Activated T-helper 1 cell treated with Interleukin-2 at 50 U/mL for 16 hours (primary cell): ENCODE measurements around the gene GP1BA.

ENCODE experiments used
- DNase-seq: peaks from one replicate; pipeline ENCODE4 v3.0.0-alpha.2; 2020; ENCODE audit warnings: low read depth

GP1BA gene

DNA sequence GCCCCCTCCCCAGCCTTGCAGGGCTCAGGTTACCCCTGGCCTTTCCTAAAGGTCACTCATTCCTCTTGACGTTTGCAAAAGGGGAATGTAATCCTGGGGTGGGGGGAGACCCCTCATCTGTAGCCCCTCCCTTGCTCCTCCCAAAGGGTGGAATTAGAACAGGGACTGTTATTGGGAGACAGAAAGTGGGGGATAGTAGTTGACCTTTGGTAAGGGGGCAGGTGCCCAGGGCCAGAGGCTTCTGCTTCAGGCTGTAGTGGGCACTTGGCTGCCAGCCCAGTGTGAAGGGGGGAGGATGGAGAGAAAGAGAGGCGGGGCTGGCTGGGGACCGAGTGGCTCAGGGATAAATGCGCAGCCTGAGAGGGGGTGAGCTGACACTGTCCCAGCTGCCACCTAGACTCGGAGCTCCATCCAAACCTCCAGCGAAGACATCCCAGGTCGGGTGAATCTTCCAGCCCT is 18.7 kb downstream of the GP1BA start, which contains the start of gene ENO3:
TSS of gene ENO3 (plus strand) at position 374 of the 459 bp plus-strand sequence. CDS start 711 bp downstream, outside the sequence.
- DNase-seq: no peak

DNA sequence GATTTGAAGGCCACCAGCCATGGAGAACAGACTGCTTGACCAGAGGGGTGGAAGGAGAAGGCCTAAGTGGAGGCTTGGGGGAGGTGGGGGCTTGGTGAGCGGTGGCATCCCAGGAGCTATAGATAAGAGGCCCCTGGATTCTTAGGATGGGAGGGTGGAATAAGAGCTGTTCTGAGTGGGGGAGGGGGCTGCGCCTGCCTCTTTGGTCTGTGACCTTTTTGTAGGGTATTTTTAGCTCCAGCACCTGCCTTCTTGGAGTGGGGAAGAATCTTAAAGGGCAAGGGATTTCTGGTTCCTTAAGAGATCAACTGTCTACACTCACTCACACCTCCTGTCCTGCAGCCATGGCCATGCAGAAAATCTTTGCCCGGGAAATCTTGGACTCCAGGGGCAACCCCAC is 19.4 kb downstream of the GP1BA start:
- DNase-seq: no peak

GRCh38 chr17:4953451-4953961 is 21.4 kb downstream of the GP1BA start:
- DNase-seq: no peak

DNA sequence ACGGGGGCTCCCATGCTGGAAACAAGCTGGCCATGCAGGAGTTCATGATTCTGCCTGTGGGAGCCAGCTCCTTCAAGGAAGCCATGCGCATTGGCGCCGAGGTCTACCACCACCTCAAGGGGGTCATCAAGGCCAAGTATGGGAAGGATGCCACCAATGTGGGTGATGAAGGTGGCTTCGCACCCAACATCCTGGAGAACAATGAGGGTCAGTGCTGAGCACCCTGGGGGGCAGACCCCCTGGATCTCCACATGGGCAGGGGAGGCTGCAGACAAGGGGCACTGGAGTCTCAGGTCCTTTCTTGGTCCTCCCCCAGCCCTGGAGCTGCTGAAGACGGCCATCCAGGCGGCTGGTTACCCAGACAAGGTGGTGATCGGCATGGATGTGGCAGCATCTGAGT is 23.0 kb downstream of the GP1BA start:
- DNase-seq: no peak

GRCh38 chr17:4956493-4957061 is 24.5 kb downstream of the GP1BA start:
- no peak for DNase-seq

DNA sequence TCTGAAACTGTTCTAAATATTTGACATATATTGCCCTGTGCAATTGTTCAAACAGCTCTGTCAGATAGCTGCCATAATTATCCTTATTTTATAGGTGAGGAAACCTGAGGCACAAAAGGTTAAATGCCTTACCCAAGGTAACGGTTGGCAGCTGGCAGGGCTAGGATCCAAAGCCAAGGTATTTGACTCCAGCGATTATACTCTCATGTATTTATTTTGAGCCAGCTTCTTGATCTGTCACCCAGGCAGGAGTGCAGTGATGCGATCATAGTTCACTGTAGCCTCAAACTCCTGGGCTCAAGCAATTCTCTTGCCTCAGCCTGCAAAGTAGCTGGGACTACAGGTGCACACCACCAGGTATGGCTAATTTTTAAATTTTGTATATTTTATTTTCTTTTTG is 26.0 kb downstream of the GP1BA start:
- DNase-seq: no peak

- no peak for DNase-seq
Observed at GRCh38 chr17:4959261-4959965, 27.3 kb downstream of the GP1BA start.

DNA sequence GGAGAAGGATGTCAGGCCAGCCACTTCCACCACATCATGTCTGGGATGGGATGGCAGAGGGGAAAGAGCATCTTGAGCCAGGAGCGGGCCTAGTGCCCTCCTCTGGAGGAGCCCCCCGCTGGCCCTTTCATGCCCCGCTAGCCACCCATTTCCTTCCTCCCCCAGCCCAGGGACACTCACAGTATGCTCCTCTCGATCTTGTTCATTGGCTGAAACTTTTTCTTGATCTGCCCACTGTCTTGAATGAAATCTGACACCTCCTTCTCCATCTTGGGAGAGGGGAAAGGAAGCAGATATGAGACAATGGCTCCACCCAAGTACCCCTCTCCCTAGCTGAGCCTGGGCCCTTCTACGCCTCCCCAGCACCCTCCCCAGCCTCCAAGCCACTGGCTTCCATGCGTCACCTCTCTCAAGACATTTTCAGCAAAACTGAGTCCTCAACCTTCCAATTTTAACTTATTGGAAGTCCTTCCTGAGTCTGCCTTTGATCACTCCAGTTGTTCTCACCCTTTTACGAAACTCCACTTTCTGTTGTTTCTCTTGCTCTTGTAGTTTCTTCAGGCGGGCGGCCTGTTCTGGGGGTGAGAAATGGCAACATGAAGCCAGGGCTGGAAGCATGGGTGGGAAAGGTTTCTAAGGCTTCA is 28.3 kb downstream of the GP1BA start:
- no peak for DNase-seq

GRCh38 chr17:4965311-4965986 is 33.4 kb downstream of the GP1BA start:
- no peak for DNase-seq

DNA sequence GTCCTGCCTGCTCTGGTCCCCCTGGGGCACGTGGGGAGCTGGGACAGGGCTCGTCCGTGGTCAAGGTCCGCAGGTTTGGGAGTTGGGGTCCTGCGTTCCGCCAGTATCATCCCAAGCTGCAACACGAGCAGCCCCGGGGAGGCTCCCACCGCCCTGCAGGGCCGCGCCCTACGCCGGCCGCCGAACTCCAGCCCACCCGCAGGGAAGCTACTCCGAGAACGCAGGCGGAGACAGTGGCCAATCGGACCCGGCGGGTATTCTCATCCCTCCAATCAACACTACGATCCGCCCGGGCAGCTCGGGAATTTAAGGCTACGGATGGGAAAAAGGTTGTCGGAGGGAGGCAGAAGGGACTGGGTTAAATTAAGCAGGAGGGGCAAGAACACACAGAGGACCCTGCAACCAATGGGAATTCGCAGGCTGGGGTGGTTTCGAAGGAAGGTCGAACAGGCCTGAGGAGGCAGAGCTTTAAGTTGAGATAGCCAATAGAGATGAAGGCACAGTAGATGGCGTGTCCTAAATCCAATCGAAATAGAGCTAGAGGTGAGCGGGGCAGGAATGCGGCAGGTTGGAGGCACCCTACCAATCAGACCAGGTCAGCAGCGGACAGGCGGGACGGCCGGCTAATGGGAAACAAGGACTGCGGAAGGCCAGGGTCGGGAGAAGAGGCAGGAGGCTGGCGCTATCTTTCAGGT is 34.9 kb downstream of the GP1BA start:
- DNase-seq: peak; percentile 91

- DNase-seq: peak; percentile 90
Observed at GRCh38 chr17:4967539-4968485, 35.7 kb downstream of the GP1BA start, which contains the start of gene SPAG7. Gene SPAG7, minus strand, starts transcription at chr17:4967817. Its CDS starts 13 bp downstream, at chr17:4967804.

DNA sequence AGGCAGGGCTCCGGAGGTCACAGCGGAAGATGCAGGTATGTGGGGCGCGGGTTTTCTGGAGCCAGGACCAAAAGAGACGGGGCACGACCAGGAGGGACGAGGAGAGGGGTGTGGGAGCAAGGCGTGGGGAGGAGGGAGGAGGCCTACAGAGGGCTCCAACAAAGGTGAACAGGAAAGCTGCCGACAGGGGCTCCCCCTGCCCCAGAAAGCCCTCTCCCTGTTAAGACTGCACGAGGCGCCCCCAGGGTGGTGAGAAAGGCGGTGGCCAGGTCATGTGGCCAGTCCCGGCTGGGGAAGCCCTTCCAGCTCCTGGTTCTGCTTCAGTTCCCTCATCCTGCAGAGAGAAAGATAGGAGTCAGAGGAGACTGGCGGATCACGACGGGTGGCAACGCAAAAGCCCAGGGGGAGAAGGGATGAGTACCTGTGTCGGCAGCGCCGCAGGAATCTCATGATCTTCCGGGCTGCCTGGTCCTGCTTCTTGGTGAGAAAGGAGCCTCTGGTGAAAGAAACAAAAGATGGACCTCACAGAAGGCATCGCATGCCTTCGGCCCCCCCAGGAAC is 36.5 kb downstream of the GP1BA start:
- no peak for DNase-seq

DNA sequence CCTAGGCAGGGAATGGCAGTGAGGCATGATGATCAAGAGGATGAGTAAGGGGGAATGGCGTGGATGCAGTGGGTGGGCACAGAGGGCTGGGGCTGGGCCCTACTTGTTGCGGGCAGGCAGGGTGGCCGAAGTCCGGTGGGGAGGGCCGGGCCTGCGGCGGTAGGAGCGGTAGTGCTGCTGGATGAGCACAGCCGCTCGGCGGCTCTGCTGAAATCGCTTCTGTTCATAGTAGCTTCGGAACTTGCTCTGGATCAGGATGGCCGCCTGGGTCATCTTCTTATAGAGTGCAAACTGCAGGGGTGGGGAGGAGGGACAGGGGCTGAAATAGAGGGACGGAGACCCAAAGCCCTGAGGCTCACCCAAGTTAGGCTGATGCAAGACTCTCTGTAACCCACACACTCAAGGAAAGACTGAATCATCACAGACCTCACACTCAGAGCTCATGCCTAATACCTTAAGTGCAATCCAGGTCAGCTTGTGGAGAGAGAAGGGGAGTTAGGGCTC is 37.0 kb downstream of the GP1BA start:
- no peak for DNase-seq

DNA sequence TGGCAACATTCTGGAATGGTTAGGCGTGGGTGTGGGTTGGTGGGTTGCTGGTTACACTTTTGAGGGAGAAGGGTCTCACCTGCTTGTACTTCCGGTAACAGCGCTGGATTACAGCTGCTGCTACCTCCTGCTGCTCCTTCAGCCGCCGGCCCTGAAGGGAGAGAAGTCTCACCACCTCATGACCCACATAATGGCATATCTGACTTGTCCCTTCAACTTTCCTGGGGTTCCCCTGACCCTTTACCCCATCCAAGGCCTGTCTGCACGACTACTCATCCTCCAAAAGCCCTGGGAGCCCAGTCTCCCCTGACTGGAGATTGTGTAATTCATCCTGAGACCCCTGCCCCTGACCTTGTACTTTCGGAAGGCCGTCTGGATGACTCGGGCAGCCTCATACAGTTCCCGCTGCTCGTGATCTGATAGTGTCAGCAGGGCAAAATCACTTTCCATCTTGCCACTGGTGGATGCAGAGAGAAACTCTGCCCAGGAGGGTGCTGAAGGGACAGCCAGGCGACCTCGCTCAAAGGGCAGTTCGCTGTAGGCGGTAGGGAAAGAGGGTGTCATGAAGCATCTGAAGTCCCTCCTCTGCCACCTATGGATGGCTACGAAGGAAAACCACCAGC is 37.6 kb downstream of the GP1BA start:
- no peak for DNase-seq

GRCh38 chr17:4970273-4970672 is 38.2 kb downstream of the GP1BA start:
- DNase-seq: no peak

DNA sequence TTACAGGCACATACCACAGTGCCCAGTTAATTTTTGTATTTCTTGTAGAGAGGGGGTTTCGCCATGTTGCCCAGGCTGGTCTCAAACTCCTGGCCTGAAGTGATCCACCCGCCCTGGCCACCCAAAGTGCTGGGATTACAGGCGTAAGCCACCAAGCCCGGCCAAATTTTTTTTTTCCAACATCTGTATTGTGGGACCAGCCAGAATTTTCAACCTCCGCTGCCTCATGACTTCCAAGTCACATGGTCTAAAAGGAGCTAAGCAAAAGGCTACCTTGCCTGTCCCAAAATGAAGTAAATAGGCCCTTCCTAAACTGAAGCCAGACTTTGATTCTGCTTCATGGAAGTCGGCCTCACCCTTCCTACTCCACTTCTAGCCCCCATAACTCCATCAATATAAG is 39.7 kb downstream of the GP1BA start:
- DNase-seq: no peak

GRCh38 chr17:4972322-4972721 is 40.2 kb downstream of the GP1BA start:
- DNase-seq: no peak

DNA sequence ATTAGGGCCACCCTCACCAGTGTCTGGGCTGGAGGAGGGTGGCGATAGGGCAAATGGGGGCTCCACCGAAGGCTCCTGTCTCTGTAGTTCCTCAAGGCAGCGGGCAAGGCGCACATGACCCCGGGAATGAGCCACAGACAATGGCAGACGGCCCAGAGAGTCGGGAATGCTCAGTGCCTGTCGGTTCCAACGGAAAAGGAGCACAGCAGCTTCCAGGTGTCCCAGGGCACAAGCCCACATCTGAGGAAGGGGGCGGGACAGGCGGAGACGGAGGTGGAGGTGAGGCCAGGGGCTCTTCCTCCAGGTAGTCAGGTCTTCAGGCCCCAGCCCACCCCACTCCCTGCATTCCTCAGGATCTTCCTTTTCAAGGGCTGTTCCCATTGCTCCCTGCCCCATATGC is 40.7 kb downstream of the GP1BA start:
- DNase-seq: no peak

DNA sequence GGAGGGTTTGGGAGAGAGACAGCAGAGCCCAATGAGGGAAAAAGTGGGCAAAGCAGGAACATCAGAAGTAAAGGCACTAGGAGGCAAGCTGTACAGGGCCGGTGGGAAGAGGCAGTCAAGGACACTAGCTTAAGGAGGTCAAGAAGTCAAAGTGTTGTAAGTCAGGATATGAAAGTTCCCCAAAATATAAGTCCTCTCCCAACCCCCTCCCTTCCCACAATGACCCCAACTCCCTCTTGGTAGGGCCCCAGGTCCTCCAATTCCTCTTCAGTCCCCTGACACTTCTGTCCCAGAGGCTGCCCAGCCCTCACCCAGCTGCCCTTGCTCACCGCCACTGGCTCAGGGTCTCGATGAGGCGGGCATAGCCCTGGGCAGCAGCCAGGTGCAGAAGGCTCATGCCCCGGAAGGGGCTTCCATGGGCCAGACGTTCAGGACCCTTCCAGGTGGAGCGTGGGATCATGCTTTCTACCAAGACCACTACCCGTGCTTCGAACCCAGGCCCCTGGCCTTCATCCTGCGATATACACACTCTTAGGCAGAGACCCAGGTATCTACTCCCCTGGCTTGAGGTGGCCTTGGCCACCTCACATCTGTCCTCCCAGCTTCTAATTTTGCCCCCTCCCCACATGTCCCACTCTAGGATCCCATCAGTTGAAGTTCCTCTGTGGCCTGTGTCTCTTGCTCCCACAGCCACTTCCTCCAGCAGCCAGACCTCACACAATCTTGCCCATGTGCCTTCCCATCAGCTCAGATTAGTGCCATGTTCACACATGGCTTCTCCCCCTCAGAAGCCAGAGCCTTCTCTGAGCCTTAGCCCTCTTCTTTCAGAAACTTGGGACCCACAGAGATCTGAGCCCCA is 41.4 kb downstream of the GP1BA start:
- no peak for DNase-seq
